Urothelium cell line (cell line): Measurements from ENCODE around the gene DROSHA.

ENCODE experiments used
- DNase-seq: peaks from one replicate; pipeline ENCODE4 v3.0.0; 2011; ENCODE audit warnings: low spot score, mixed read lengths
- FAIRE-seq: peaks from 2 replicates; lab custom pipeline; 2011; peaks lifted over from hg19 to GRCh38; lab: Jason Lieb, UNC

Gene DROSHA

GRCh38 chr5:31530541-31531265 is 1.2 kb downstream of the DROSHA start:
- FAIRE-seq = no peak

GRCh38 chr5:31523041-31523440 is 8.9 kb downstream of the DROSHA start:
- DNase-seq = no peak
- no peak for FAIRE-seq

More at GRCh38 chr5:31530541-31531265, 1.2 kb downstream of the DROSHA start:
- no peak for DNase-seq

- FAIRE-seq (no peak), DNase-seq (no peak)
Observed at GRCh38 chr5:31516802-31517201, 15.1 kb downstream of the DROSHA start.

GRCh38 chr5:31511305-31511704 is 20.6 kb downstream of the DROSHA start:
- FAIRE-seq = no peak

GRCh38 chr5:31504529-31504928 is 27.4 kb downstream of the DROSHA start:
- DNase-seq (no peak), FAIRE-seq (no peak)

More at GRCh38 chr5:31511305-31511704, 20.6 kb downstream of the DROSHA start:
- DNase-seq = no peak

- FAIRE-seq (no peak), DNase-seq (no peak)
Observed at GRCh38 chr5:31502506-31502905, 29.4 kb downstream of the DROSHA start.

- DNase-seq (no peak), FAIRE-seq (no peak)
Observed at GRCh38 chr5:31500256-31500655, 31.6 kb downstream of the DROSHA start.

- no peak for FAIRE-seq
- DNase-seq = no peak
Observed at GRCh38 chr5:31496891-31497290, 35.0 kb downstream of the DROSHA start.

GRCh38 chr5:31496301-31496700 is 35.6 kb downstream of the DROSHA start:
- DNase-seq = no peak
- FAIRE-seq = no peak

- FAIRE-seq (no peak), DNase-seq (no peak)
Observed at GRCh38 chr5:31495336-31495735, 36.6 kb downstream of the DROSHA start.

GRCh38 chr5:31492869-31493268 is 39.0 kb downstream of the DROSHA start:
- FAIRE-seq (no peak), DNase-seq (no peak)

GRCh38 chr5:31487506-31487905 is 44.4 kb downstream of the DROSHA start:
- FAIRE-seq (no peak), DNase-seq (no peak)

- FAIRE-seq (no peak), DNase-seq (no peak)
Observed at GRCh38 chr5:31486441-31486840, 45.5 kb downstream of the DROSHA start.

- DNase-seq = no peak
- no peak for FAIRE-seq
Observed at GRCh38 chr5:31485376-31486207, 46.3 kb downstream of the DROSHA start.

GRCh38 chr5:31481531-31482165 is 50.2 kb downstream of the DROSHA start:
- FAIRE-seq (peak; percentile 52), DNase-seq (no peak)

- FAIRE-seq = no peak
- no peak for DNase-seq
Observed at GRCh38 chr5:31479706-31480105, 52.2 kb downstream of the DROSHA start.

GRCh38 chr5:31478901-31479300 is 53.0 kb downstream of the DROSHA start:
- FAIRE-seq (no peak), DNase-seq (no peak)

- no peak for FAIRE-seq
Observed at GRCh38 chr5:31477971-31478370, 53.9 kb downstream of the DROSHA start.

GRCh38 chr5:31477516-31477915 is 54.4 kb downstream of the DROSHA start:
- DNase-seq = no peak
- FAIRE-seq = no peak

More at GRCh38 chr5:31477971-31478370, 53.9 kb downstream of the DROSHA start:
- DNase-seq = no peak

GRCh38 chr5:31476738-31477141 is 55.2 kb downstream of the DROSHA start:
- FAIRE-seq = no peak
- DNase-seq = no peak

GRCh38 chr5:31471916-31472315 is 60.0 kb downstream of the DROSHA start:
- DNase-seq = no peak

More at GRCh38 chr5:31471916-31472315, 60.0 kb downstream of the DROSHA start:
- FAIRE-seq = peak; percentile 81
